ENCODE data around the gene ELAVL4. TPM values are rescaled to one million over a fixed set of nuclear protein-coding genes. Genes with fewer than 3 reads are reported as not detected.

The ELAVL4 gene
- total RNA-seq, 1 experiment from 2014 or later, result not detected

GRCh38 chr1:50208756-50209155, 100.0 kb downstream of the ELAVL4 start:
- no peak for TF ChIP-seq CTCF (IDR thresholded peaks at IDR 0.05; ENCODE audit: unreplicated experiment)
- BruUV-seq (replicated peaks), result no TSS peak
- no peak for DNase-seq (ENCODE audit: unreplicated experiment)
- H3K4me1 Mint-ChIP-seq (ENCODE audit: insufficient read depth, unreplicated experiment), result no peaks in the 10 kb centered on the region
- H3K27me3 Mint-ChIP-seq (ENCODE audit: insufficient read depth, unreplicated experiment), result peaks cover 50% of the 10 kb centered on the region
- no peak overlapping the region for H3K4me3 Mint-ChIP-seq (ENCODE audit: unreplicated experiment)
- ChIA-PET CTCF (no interaction called here), POLR2A (no interaction called here)
- intact Hi-C loops (cut with micrococcal nuclease), result no loop called here
- H3K27ac Mint-ChIP-seq (ENCODE audit: low read depth, unreplicated experiment), result no peak overlapping the region
- no peaks in the 10 kb centered on the region for H3K9me3 Mint-ChIP-seq (ENCODE audit: unreplicated experiment)
- H3K36me3 Mint-ChIP-seq (ENCODE audit: insufficient read depth, unreplicated experiment), result no peaks in the 10 kb centered on the region

GRCh38 chr1:50209749-50210148, 101.0 kb downstream of the ELAVL4 start:
- ChIA-PET CTCF (no interaction called here), POLR2A (no interaction called here)
- Mint-ChIP-seq H3K9me3 (ENCODE audit: unreplicated experiment) (no peaks in the 10 kb centered on the region), H3K4me3 (ENCODE audit: unreplicated experiment) (no peak overlapping the region), H3K27me3 (ENCODE audit: insufficient read depth, unreplicated experiment) (peaks cover 40% of the 10 kb centered on the region), H3K27ac (ENCODE audit: low read depth, unreplicated experiment) (no peak overlapping the region), H3K36me3 (ENCODE audit: insufficient read depth, unreplicated experiment) (no peaks in the 10 kb centered on the region), H3K4me1 (ENCODE audit: insufficient read depth, unreplicated experiment) (no peaks in the 10 kb centered on the region)
- intact Hi-C loops (cut with micrococcal nuclease), result no loop called here
- no peak for DNase-seq (ENCODE audit: unreplicated experiment)
- no TSS peak for BruUV-seq (replicated peaks)
- no peak for TF ChIP-seq CTCF (IDR thresholded peaks at IDR 0.05; ENCODE audit: unreplicated experiment)

- POLR2A ChIA-PET, result interaction anchor here (0.6 kb wide), 1 partner anchor 1735 kb away, joined by 3 read pairs; no protein-coding TSS in a partner anchor
- CTCF ChIA-PET, result interaction anchor here (0.9 kb wide), 1 partner anchor 731 kb away, joined by 3 read pairs; no protein-coding TSS in a partner anchor
- Mint-ChIP-seq H3K36me3 (ENCODE audit: insufficient read depth, unreplicated experiment) (no peaks in the 10 kb centered on the region), H3K4me3 (ENCODE audit: unreplicated experiment) (no peak overlapping the region), H3K9me3 (ENCODE audit: unreplicated experiment) (no peaks in the 10 kb centered on the region), H3K4me1 (ENCODE audit: insufficient read depth, unreplicated experiment) (no peaks in the 10 kb centered on the region), H3K27ac (ENCODE audit: low read depth, unreplicated experiment) (no peak overlapping the region), H3K27me3 (ENCODE audit: insufficient read depth, unreplicated experiment) (peaks cover 2% of the 10 kb centered on the region)
- TF ChIP-seq CTCF (IDR thresholded peaks at IDR 0.05; ENCODE audit: unreplicated experiment), result no peak
- DNase-seq (ENCODE audit: unreplicated experiment), result no peak
- no TSS peak for BruUV-seq (replicated peaks)
- intact Hi-C loops (cut with micrococcal nuclease), result no loop called here
Measured at GRCh38 chr1:50213505-50213904, 104.8 kb downstream of the ELAVL4 start.

- ChIA-PET CTCF (interaction anchor here (0.7 kb wide), 2 partner anchors 45 to 77 kb away, joined by 3 read pairs; no protein-coding TSS in a partner anchor), POLR2A (no interaction called here)
- H3K4me1 Mint-ChIP-seq (ENCODE audit: insufficient read depth, unreplicated experiment), result no peaks in the 10 kb centered on the region
- DNase-seq (ENCODE audit: unreplicated experiment), result no peak
- no peak overlapping the region for H3K27ac Mint-ChIP-seq (ENCODE audit: low read depth, unreplicated experiment)
- H3K9me3 Mint-ChIP-seq (ENCODE audit: unreplicated experiment), result no peaks in the 10 kb centered on the region
- intact Hi-C loops (cut with micrococcal nuclease), result no loop called here
- H3K4me3 Mint-ChIP-seq (ENCODE audit: unreplicated experiment), result no peak overlapping the region
- BruUV-seq (replicated peaks), result no TSS peak
- H3K27me3 Mint-ChIP-seq (ENCODE audit: insufficient read depth, unreplicated experiment), result no peaks in the 10 kb centered on the region
- H3K36me3 Mint-ChIP-seq (ENCODE audit: insufficient read depth, unreplicated experiment), result no peaks in the 10 kb centered on the region
- TF ChIP-seq CTCF (IDR thresholded peaks at IDR 0.05; ENCODE audit: unreplicated experiment), result no peak
Measured at GRCh38 chr1:50214717-50215116, 106.0 kb downstream of the ELAVL4 start.
